GM03348 (cell line): ENCODE data around the gene ASPHD1.
"Not testable (repeated sequence)": the region's sequence is repeated elsewhere in the genome, so short reads cannot be mapped to it uniquely, and the experiment has no call there.

Source experiments
- DNase-seq: peaks from one replicate; pipeline ENCODE4 v3.0.0; 2012; ENCODE audit warnings: low spot score

The ASPHD1 gene

DNA sequence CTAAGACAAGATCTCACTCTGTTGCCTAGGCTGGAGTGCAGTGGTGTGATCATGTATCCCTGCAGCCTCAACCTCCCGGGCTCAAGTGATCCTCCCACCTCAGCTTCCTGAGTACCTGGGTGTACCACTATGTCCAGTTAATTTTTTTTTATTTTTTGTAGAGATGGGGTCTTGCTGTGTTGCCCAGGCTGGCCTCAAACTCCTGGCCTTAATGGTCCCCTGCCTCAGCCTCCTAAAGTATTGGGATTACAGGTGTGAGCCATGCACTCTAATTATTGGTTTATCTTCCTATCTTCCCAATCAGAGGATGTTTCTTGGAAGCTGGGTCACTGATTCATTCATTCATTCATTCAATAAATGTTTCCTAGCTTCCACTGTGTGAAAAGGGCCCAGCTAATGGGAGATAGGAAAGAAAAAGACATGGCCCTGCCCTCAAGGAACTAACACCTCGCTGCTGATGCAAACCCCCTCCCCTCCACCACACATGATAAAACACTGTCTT, 8.5 kb downstream of the ASPHD1 start:
- no peak for DNase-seq

DNA sequence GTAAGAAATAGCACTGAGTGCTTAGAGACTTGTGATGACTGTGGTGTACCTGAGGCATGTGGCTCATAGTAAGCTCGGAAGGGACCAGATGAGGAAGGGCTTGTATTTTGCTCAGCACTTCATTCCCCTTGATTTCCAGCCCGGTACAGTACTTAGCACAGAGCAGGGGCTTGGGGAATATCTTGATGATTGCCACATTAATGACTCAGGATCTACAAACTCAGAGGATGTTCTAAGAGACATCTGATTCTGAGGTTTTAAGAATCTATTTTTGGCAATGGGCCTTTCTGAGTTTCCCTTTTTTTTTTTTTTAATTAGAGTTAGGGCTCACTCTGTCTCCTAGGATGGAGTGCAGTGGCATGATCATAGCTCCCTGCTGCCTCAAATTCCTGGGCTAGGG, 9.1 kb downstream of the ASPHD1 start:
- no peak for DNase-seq

GRCh38 chr16:29909851-29910250, 9.6 kb downstream of the ASPHD1 start:
- not testable (repeated sequence) for DNase-seq

DNA sequence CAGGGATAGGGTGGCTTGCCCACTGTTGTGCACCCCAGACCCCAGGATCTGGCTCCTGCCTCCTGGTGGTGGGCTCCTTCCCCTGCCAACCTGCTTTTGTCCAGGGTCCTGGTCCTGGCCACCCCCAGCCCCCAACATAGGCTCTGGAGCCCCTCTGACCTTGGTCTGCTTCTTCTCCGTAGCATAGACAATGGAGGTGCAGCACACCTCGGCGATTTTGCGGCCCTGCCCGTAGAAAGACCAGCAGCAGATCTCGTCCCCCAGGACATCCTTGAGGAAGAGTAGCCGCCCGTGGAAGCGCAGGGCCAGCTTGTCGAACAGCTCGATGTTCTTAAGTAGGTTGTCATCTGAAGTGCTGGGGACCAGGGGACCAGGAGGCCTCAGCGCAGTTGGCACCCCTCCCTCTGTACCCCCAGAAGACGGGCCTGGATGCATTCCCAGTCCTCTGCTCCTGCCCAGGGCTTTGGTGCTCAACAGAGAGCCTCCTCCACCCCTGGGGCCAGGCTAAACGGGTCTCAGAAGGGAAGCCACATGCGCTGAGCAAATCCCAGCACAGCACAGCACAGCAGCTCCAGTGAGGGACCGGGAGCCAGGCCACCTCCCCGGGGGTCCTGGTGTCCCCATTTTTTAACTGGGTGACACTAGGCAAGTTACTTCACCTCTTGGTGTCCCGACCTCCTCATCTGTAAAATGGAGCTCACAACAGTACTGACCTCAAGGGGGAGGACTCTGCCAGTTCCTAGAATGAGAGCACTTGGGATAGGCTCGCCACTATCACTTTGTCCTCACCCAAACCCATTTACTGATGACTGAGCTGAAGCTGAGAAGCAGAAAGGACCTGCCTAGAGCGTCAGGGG, 10.8 kb downstream of the ASPHD1 start:
- no peak for DNase-seq

DNA sequence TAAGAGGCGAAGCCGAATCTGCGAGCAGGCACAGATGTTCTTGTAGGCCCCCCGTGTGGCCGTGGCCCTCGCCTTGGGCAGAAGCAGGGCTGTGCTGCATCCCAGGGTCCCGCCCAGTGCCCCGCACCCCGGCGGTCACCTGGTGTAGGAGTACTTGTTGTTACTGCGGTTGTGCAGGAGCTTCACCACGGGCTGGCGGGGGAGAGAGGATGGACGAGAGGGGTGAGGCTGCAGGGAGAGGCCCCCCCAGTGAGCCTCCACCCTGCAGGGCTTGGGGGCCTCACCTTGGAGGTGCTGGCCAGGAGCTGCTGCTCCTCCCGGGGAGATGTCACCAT, 11.4 kb downstream of the ASPHD1 start:
- no peak for DNase-seq

DNA sequence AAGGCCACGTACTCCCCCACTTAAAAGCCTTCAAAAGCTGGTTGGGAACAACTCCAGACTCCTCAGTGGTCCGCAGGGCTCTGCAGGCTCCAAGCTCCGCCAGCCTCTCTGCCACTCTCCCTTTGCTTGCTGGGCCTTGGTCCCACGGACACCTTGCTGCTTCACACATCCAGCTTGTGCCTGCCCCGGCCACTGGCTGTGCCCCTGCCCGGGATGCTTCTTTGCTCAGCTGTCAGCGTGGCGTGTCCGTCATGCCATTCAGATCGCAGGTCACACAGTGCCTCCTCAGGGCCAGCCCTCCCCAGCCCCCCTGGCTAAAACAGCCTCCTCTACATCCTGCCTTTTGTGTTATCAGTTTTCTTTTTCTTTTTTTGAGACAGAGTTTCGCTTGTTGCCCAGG, 11.8 kb downstream of the ASPHD1 start:
- no peak for DNase-seq

- DNase-seq, result no peak
Observed at GRCh38 chr16:29913514-29913913, 13.2 kb downstream of the ASPHD1 start.

GRCh38 chr16:29915590-29916247, 15.4 kb downstream of the ASPHD1 start:
- no peak for DNase-seq

GRCh38 chr16:29916979-29917378, 16.7 kb downstream of the ASPHD1 start:
- no peak for DNase-seq

- no peak for DNase-seq
Observed at GRCh38 chr16:29920288-29921033, 20.2 kb downstream of the ASPHD1 start.

- no peak for DNase-seq
Observed at GRCh38 chr16:29921034-29921385, 20.7 kb downstream of the ASPHD1 start.

GRCh38 chr16:29922326-29922725, 22.0 kb downstream of the ASPHD1 start:
- DNase-seq, result no peak

DNA sequence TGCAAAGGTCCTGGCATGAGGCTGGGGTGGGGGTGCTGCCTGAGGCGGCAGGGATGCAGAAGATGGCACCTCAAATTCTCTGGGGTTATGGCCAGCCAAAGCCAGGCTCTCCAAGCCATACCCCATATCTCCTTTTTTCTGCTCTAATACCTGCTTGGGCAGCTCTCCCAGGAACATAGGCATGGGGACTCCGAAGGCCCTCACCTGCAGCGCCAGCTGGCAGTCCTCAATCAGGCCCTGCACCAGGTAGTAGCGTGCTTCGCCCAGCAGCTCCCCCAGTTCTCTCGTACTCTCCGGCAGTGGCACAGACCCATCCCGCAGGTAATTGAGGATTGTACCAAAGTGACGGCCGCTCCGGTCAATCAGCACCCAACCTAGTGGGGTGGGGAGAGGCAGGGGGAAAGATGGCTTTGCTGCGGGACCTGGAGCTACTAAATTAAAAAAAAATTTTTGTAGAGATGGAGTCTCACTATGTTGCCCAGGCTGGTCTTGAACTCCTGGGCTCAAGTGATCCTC, 22.8 kb downstream of the ASPHD1 start:
- DNase-seq, result no peak

DNA sequence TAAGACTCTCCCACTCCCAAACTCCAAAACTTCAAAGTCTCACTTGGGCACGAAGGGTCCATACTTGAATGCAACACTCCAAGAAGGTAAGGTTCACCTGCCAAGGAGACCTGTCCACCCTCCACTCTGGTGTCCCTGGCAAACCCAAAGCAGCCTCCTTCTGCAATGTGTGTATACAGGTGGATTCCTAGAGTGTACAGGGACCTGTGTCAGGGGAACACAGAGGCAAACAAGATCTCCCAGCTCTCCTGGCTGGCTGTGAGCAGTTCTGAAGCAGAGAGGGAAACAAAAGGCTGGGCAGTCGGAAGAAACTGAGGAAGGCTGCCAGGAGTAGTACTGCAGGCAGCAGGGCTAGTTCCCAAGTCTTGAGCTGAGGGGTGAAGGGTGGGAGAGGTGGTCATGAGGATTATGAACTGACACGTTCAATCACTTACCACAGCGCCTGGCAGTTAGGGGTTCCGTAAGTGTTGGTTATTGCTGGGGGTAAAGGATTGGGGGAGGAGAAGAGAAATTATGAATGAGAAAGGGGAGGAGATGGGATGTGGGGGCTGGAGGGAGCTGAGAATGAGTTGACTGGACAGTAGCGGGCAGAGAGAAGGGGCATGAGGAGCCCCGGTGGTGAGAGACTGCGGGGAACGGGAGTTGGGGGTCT, 24.9 kb downstream of the ASPHD1 start:
- DNase-seq, result no peak

- DNase-seq, result peak; percentile 100
Observed at GRCh38 chr16:29925781-29926710, 25.8 kb downstream of the ASPHD1 start, which contains the start of gene KCTD13. Gene KCTD13, minus strand, starts transcription at chr16:29926226. Its CDS starts 193 bp downstream, at chr16:29926033.

- DNase-seq, result peak; percentile 53
Observed at GRCh38 chr16:29926711-29927052, 26.4 kb downstream of the ASPHD1 start.

GRCh38 chr16:29927070-29927905, 27.0 kb downstream of the ASPHD1 start:
- no peak for DNase-seq

- not testable (repeated sequence) for DNase-seq
Observed at GRCh38 chr16:29931750-29932149, 31.5 kb downstream of the ASPHD1 start.

GRCh38 chr16:29940656-29941055, 40.4 kb downstream of the ASPHD1 start:
- no peak for DNase-seq
